ENCODE results near the gene PTGDS.

The PTGDS gene

DNA sequence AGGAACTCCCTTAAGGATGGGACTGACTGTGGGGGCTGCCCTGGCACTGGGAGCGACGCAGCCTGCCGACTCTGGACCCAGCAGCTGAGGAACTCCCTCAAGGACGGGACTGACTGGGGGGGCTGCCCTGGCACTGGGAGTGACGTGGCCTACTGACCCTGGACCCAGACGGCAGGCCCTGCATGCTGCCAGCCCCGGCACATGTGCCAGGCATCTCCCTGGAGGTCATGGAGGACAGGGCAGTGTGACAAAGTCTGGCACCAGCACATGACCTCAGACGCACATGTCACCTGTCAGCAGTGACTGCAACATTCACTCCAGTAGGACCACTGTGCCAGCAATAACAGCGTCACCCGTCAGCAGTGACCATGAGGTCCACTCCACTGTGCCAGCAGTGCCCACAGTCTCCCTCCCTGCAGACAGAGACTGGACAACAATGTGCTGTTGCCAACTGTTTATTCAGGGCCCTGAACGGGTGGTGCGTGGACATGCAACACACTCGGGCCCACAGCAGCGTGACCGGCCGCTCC lies 37.2 kb upstream of the PTGDS start:
- H3K36me3 ChIP-seq (ENCODE audit: control insufficient read depth in 2 of 2, insufficient read depth in 1 of 2, low read length in 2 of 2), result peaks cover 0 to 53% of the 10 kb centered on the region in 2 experiments; a peak in 1 of 3 replicates
- CTCF ChIA-PET, result no interaction called here
- no peaks in the 10 kb centered on the region for H3K4me1 ChIP-seq (ENCODE audit: control insufficient read depth, insufficient read depth, low read length)

DNA sequence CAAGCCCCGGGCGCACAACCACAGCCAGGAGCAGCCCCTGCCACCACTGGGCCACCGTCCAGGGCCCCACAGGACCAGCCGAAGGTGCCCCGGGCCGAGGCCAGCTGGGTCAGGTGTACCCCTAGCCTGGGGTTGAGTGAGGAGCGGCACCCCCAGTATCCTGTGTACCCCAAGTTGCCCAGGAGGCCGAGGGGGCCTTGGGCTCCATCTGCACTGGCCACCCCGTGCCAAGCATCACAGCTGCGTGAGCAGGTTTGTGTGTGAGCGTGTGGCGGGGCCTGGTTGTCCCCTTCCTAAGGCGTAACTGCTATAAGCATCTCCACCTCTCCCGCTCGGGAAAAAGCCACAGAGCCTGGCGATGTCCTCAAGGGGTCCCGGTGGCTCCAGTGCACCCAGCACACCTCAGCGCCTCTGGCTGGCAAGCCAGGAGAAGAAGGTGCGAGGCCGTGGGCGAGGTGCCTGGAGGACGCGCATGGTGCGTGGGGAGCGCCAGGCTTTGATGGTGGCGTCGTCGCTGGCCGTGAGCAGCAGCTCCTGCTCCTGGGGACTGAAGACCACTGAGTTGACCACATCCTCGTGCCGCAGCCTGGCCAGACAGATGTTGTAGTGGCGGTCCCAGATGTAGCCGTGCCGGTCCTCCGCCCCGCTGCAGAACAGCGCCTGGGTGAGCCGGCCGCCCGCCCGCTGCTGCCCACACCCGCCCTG lies 36.6 kb upstream of the PTGDS start:
- H3K36me3 ChIP-seq (ENCODE audit: control insufficient read depth in 2 of 2, insufficient read depth in 1 of 2, low read length in 2 of 2), result peaks cover 0 to 53% of the 10 kb centered on the region in 2 experiments; a peak in 1 of 3 replicates
- TF ChIP-seq, protein P1, sequence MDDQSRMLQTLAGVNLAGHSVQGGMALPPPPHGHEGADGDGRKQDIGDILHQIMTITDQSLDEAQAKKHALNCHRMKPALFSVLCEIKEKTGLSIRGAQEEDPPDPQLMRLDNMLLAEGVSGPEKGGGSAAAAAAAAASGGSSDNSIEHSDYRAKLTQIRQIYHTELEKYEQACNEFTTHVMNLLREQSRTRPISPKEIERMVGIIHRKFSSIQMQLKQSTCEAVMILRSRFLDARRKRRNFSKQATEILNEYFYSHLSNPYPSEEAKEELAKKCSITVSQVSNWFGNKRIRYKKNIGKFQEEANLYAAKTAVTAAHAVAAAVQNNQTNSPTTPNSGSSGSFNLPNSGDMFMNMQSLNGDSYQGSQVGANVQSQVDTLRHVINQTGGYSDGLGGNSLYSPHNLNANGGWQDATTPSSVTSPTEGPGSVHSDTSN (CRISPR knock-in tag; IDR thresholded peaks at IDR 0.05), result peak; percentile 10; the same call in 1 of the 2 replicates
- TF ChIP-seq ZBTB7A (tag by site-specific recombination; IDR thresholded peaks at IDR 0.05; ENCODE audit: low read depth), result no peak
- ChIA-PET CTCF (no interaction called here), POLR2A (no interaction called here)
- H3K9me3 ChIP-seq (ENCODE audit: control insufficient read depth, insufficient read depth, low read depth, low read length), result no peaks in the 10 kb centered on the region
- H3K27ac ChIP-seq (ENCODE audit: extremely low read depth, low read depth, low read length), result no peak overlapping the region
- H3K4me3 ChIP-seq (ENCODE audit: low read depth, low read length), result no peak overlapping the region
- H3K4me1 ChIP-seq (ENCODE audit: control insufficient read depth, insufficient read depth, low read length), result no peaks in the 10 kb centered on the region

More for the DNA sequence above, 37.2 kb upstream of the PTGDS start:
- Histone ChIP-seq H3K27ac (ENCODE audit: extremely low read depth, low read depth, low read length) (no peak overlapping the region), H3K4me3 (ENCODE audit: low read depth, low read length) (no peak overlapping the region), H3K9me3 (ENCODE audit: control insufficient read depth, insufficient read depth, low read depth, low read length) (no peaks in the 10 kb centered on the region)
- TF ChIP-seq TCF7L2 (IDR thresholded peaks at IDR 0.05; ENCODE audit: borderline replicate concordance, low read depth, low read length), result no peak
- TF ChIP-seq, protein P2, sequence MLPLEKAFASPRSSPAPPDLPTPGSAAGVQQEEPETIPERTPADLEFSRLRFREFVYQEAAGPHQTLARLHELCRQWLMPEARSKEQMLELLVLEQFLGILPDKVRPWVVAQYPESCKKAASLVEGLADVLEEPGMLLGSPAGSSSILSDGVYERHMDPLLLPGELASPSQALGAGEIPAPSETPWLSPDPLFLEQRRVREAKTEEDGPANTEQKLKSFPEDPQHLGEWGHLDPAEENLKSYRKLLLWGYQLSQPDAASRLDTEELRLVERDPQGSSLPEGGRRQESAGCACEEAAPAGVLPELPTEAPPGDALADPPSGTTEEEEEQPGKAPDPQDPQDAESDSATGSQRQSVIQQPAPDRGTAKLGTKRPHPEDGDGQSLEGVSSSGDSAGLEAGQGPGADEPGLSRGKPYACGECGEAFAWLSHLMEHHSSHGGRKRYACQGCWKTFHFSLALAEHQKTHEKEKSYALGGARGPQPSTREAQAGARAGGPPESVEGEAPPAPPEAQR (tag by site-specific recombination; IDR thresholded peaks at IDR 0.05), result no peak
- TF ChIP-seq, protein P3, sequence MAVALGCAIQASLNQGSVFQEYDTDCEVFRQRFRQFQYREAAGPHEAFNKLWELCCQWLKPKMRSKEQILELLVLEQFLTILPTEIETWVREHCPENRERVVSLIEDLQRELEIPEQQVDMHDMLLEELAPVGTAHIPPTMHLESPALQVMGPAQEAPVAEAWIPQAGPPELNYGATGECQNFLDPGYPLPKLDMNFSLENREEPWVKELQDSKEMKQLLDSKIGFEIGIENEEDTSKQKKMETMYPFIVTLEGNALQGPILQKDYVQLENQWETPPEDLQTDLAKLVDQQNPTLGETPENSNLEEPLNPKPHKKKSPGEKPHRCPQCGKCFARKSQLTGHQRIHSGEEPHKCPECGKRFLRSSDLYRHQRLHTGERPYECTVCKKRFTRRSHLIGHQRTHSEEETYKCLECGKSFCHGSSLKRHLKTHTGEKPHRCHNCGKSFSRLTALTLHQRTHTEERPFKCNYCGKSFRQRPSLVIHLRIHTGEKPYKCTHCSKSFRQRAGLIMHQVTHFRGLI (tag by site-specific recombination; IDR thresholded peaks at IDR 0.05), result no peak
- no peak for TF ChIP-seq GFI1B (tag by site-specific recombination; IDR thresholded peaks at IDR 0.05)
- no peak for TF ChIP-seq ZNF596 (tag by site-specific recombination; IDR thresholded peaks at IDR 0.05)
- POLR2A ChIA-PET, result interaction anchor here (0.6 kb wide), 1 partner anchor 11 kb away, joined by 8 read pairs; no protein-coding TSS in a partner anchor

DNA sequence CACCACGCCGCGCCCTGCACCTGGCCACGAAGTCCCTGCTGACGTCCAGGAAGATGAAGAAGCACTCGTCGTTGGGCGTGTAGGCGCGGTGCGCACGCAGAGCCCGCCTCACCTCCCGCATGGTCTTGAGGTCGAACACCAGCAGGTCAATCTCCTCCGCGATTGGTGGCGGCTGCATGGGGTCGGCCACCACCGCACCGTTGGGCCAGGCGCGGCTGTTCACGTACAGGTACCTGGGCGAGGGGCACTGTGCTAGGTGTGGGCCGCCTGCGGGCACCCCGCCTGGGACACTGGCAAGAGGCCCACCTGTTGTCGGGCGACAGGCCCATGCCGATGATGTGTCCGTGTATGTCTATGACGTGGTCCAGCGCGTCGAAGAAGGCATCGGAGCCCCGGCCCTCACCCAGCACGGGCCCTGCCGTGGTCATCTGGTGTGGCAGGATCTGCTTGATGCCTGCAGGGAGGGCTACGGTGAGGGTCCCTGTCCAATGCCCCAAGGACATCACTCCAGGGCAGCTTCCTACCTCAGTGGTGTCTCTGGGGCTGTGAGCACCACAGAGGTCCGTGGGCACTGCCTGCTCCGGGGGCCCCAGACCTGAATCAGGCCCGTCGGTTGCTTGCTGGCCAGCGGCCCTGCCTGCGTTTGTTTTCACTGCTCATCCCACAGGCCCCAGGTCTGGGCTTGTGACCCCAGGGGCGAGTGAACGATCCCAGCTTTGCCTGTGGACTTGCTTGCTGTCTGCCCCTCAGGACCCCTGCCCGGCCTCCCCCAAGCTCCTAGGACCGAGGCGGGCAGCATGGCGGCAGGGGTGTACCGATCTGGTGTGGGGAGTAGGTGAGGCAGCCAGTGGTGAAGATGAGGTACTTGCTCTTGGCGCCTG lies 35.8 kb upstream of the PTGDS start:
- H3K27ac ChIP-seq (ENCODE audit: extremely low read depth, low read depth, low read length), result no peak overlapping the region
- H3K9me3 ChIP-seq (ENCODE audit: control insufficient read depth, insufficient read depth, low read depth, low read length), result no peaks in the 10 kb centered on the region
- H3K4me3 ChIP-seq (ENCODE audit: low read depth, low read length), result no peak overlapping the region
- POLR2A ChIA-PET, result interaction anchor here (0.6 kb wide), 1 partner anchor 11 kb away, joined by 3 read pairs; no protein-coding TSS in a partner anchor
- peaks cover 0 to 53% of the 10 kb centered on the region in 2 experiments; a peak in 1 of 3 replicates for H3K36me3 ChIP-seq (ENCODE audit: control insufficient read depth in 2 of 2, insufficient read depth in 1 of 2, low read length in 2 of 2)
- H3K4me1 ChIP-seq (ENCODE audit: control insufficient read depth, insufficient read depth, low read length), result no peaks in the 10 kb centered on the region
- CTCF ChIA-PET, result interaction anchor here (0.7 kb wide), 1 partner anchor 9 kb away, joined by 3 read pairs; no protein-coding TSS in a partner anchor
- TF ChIP-seq, protein P4, sequence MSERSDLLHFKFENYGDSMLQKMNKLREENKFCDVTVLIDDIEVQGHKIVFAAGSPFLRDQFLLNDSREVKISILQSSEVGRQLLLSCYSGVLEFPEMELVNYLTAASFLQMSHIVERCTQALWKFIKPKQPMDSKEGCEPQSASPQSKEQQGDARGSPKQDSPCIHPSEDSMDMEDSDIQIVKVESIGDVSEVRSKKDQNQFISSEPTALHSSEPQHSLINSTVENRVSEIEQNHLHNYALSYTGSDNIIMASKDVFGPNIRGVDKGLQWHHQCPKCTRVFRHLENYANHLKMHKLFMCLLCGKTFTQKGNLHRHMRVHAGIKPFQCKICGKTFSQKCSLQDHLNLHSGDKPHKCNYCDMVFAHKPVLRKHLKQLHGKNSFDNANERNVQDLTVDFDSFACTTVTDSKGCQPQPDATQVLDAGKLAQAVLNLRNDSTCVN (tag by site-specific recombination; optimal IDR thresholded peaks at IDR 0.05), result no peak
- no peak for TF ChIP-seq ZNF138 (tag by site-specific recombination; IDR thresholded peaks at IDR 0.05; ENCODE audit: borderline replicate concordance)
- TF ChIP-seq, protein P1 (CRISPR knock-in tag; IDR thresholded peaks at IDR 0.05), result 0 out of 2 replicates have a peak, but pooled peaks have one; percentile 15
- TF ChIP-seq, protein P3 (tag by site-specific recombination; IDR thresholded peaks at IDR 0.05), result no peak
- TF ChIP-seq ZNF670 (tag by site-specific recombination; IDR thresholded peaks at IDR 0.05; ENCODE audit: low read depth), result no peak
- TF ChIP-seq, protein P5, sequence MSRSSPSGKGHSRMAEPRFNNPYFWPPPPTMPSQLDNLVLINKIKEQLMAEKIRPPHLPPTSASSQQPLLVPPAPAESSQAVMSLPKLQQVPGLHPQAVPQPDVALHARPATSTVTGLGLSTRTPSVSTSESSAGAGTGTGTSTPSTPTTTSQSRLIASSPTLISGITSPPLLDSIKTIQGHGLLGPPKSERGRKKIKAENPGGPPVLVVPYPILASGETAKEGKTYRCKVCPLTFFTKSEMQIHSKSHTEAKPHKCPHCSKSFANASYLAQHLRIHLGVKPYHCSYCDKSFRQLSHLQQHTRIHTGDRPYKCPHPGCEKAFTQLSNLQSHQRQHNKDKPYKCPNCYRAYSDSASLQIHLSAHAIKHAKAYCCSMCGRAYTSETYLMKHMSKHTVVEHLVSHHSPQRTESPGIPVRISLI (tag by site-specific recombination; IDR thresholded peaks at IDR 0.05), result no peak
- TF ChIP-seq, protein P6, sequence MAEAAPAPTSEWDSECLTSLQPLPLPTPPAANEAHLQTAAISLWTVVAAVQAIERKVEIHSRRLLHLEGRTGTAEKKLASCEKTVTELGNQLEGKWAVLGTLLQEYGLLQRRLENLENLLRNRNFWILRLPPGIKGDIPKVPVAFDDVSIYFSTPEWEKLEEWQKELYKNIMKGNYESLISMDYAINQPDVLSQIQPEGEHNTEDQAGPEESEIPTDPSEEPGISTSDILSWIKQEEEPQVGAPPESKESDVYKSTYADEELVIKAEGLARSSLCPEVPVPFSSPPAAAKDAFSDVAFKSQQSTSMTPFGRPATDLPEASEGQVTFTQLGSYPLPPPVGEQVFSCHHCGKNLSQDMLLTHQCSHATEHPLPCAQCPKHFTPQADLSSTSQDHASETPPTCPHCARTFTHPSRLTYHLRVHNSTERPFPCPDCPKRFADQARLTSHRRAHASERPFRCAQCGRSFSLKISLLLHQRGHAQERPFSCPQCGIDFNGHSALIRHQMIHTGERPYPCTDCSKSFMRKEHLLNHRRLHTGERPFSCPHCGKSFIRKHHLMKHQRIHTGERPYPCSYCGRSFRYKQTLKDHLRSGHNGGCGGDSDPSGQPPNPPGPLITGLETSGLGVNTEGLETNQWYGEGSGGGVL (tag by site-specific recombination; IDR thresholded peaks at IDR 0.05), result no peak
- TF ChIP-seq ZNF10 (tag by site-specific recombination; IDR thresholded peaks at IDR 0.05), result no peak
- no peak for TF ChIP-seq ZNF585B (tag by site-specific recombination; IDR thresholded peaks at IDR 0.05)

All from HEK293 (cell line).